CD4-positive, alpha-beta T cell treated with Interleukin-6 at 100 ng/mL for 8 hours (primary cell): ENCODE measurements around the gene FBN3.

Experiments
- DNase-seq: peaks from one replicate; pipeline ENCODE4 v3.0.0-alpha.2; 2020; ENCODE audit warnings: mixed read lengths, low spot score

FBN3 gene

GRCh38 chr19:8089664-8090601, 59.5 kb downstream of the FBN3 start:
- DNase-seq, result no peak

- DNase-seq, result no peak
These were observed 60.4 kb downstream of the FBN3 start for GRCh38 chr19:8088752-8089663.

- no peak for DNase-seq
These were observed 61.5 kb downstream of the FBN3 start for GRCh38 chr19:8087876-8088275.

- no peak for DNase-seq
These were observed 62.5 kb downstream of the FBN3 start for GRCh38 chr19:8086849-8087248.

GRCh38 chr19:8085598-8086408, 63.6 kb downstream of the FBN3 start:
- no peak for DNase-seq

- no peak for DNase-seq
These were observed 65.2 kb downstream of the FBN3 start for GRCh38 chr19:8084152-8084551.

- DNase-seq, result no peak
These were observed 66.3 kb downstream of the FBN3 start for GRCh38 chr19:8083141-8083540.

GRCh38 chr19:8081569-8082550, 67.5 kb downstream of the FBN3 start:
- no peak for DNase-seq

GRCh38 chr19:8080832-8081231, 68.6 kb downstream of the FBN3 start:
- DNase-seq, result no peak

GRCh38 chr19:8079988-8080387, 69.4 kb downstream of the FBN3 start:
- no peak for DNase-seq

GRCh38 chr19:8075158-8076074, 74.0 kb downstream of the FBN3 start:
- no peak for DNase-seq

GRCh38 chr19:8074501-8074900, 74.9 kb downstream of the FBN3 start:
- no peak for DNase-seq

- no peak for DNase-seq
These were observed 77.5 kb downstream of the FBN3 start for GRCh38 chr19:8071912-8072311.

- no peak for DNase-seq
These were observed 80.1 kb downstream of the FBN3 start for GRCh38 chr19:8069096-8069973.

GRCh38 chr19:8065875-8066261, 83.5 kb downstream of the FBN3 start:
- DNase-seq, result no peak

- no peak for DNase-seq
These were observed 84.2 kb downstream of the FBN3 start for GRCh38 chr19:8064911-8065874.

GRCh38 chr19:8057545-8058270, 91.7 kb downstream of the FBN3 start:
- no peak for DNase-seq
